B cell (primary cell): Measurements from ENCODE around the gene AQP6. TPM values are rescaled to one million over a fixed set of nuclear protein-coding genes. Genes with fewer than 3 reads are reported as not detected.

ENCODE experiments used
- ATAC-seq: fragments of 200-7000 bp; cut with Tn5 transposase; one replicate; pipeline ENCODE4 v1.10.0; 2021; ENCODE audit warnings: low read depth, mild to moderate bottlenecking, moderate number of reproducible peaks, moderate library complexity
- CTCF ChIA-PET: fragments of 350-600 bp; sonication (Branson Sonifier 250); formaldehyde crosslinking; loops from one replicate; lab custom pipeline; 2021; ENCODE audit warnings: antibody characterized with exemption, inconsistent platforms; lab: Charles Lee
- POLR2A ChIA-PET: fragments of 350-600 bp; sonication (Branson Sonifier 250); formaldehyde crosslinking; loops from one replicate; lab custom pipeline; 2021; ENCODE audit warnings: antibody characterized with exemption; lab: Charles Lee
- DNase-seq: peaks from one replicate; pipeline ENCODE4 v3.0.0; 2013
- H2AFZ ChIP-seq: 2 replicates; pipeline ENCODE4 v1.6.1; 2012; ENCODE audit warnings: mild to moderate bottlenecking, low read depth, low read length; ENCODE audit not compliant: insufficient read depth, poor library complexity, severe bottlenecking
- H3K27ac ChIP-seq, 2 donors: 1 replicate in 1 of 2; 2 replicates in 1 of 2; pipeline ENCODE4 v1.5.1; 2012 to 2013; ENCODE audit warnings: low read length in 2 of 2, mild to moderate bottlenecking in 2 of 2, moderate library complexity in 1 of 2
- H3K27me3 ChIP-seq, 4 experiments: fragments of 200-600 bp in 1 of 4; sonication (generic) in 1 of 4; replicated peaks in 1 of 4; 1 replicate in 2 of 4; 2 replicates in 2 of 4; pipeline versions ENCODE4 v1.6.1 to v1.7.0; 2013 to 2016; ENCODE audit warnings: low read length in 3 of 4, mild to moderate bottlenecking in 2 of 4, mixed read lengths in 1 of 4, moderate library complexity in 1 of 4; ENCODE audit not compliant: insufficient read depth in 4 of 4, control insufficient read depth in 3 of 4; ENCODE audit errors: control extremely low read depth in 1 of 4
- H3K36me3 ChIP-seq, 2 experiments: replicated peaks in 1 of 2; 1 replicate in 1 of 2; 2 replicates in 1 of 2; pipeline versions ENCODE4 v1.6.1 to v1.7.1; 2013; ENCODE audit warnings: low read length in 1 of 2; ENCODE audit not compliant: insufficient read depth in 2 of 2, control insufficient read depth in 1 of 2; ENCODE audit errors: control extremely low read depth in 1 of 2, extremely low read depth in 1 of 2
- H3K4me1 ChIP-seq, 2 donors: fragments of 200-600 bp in 1 of 2; sonication (generic) in 1 of 2; 1 replicate in 1 of 2; 2 replicates in 1 of 2; pipeline versions ENCODE4 v1.5.1 to v1.6.1; 2013 to 2017; ENCODE audit warnings: low read length in 2 of 2; ENCODE audit not compliant: control insufficient read depth in 2 of 2, insufficient read depth in 2 of 2
- H3K4me2 ChIP-seq: replicated peaks from 2 replicates; pipeline ENCODE3; 2012; ENCODE audit warnings: mild to moderate bottlenecking, low read depth, low read length; ENCODE audit not compliant: poor library complexity, severe bottlenecking
- H3K4me3 ChIP-seq, 5 experiments: fragments of 200-600 bp in 1 of 5; sonication (generic) in 1 of 5; 1 replicate in 3 of 5; 2 replicates in 2 of 5; pipeline versions ENCODE4 v1.5.1 to v1.7.0; 2011 to 2016; ENCODE audit warnings: low read length in 4 of 5, mild to moderate bottlenecking in 4 of 5, low read depth in 2 of 5, control low read depth in 1 of 5, moderate library complexity in 1 of 5; ENCODE audit not compliant: insufficient read depth in 1 of 5; ENCODE audit errors: control extremely low read depth in 1 of 5, extremely low read depth in 1 of 5
- H3K79me2 ChIP-seq: fragments of 200-600 bp; sonication (generic); one replicate; pipeline ENCODE4 v1.6.0; 2016; ENCODE audit warnings: low read length; ENCODE audit not compliant: control insufficient read depth, insufficient read depth
- H3K9ac ChIP-seq: fragments of 200-600 bp; sonication (generic); 2 replicates; pipeline ENCODE4 v1.6.1; 2017; ENCODE audit warnings: mild to moderate bottlenecking, low read length, moderate library complexity
- H3K9me3 ChIP-seq, 3 donors: one replicate each; pipeline versions ENCODE4 v1.6.1 to v1.7.1; 2013; ENCODE audit warnings: low read length in 2 of 3; ENCODE audit not compliant: control insufficient read depth in 2 of 3, insufficient read depth in 1 of 3; ENCODE audit errors: control extremely low read depth in 1 of 3
- H4K20me1 ChIP-seq: 2 replicates; pipeline ENCODE4 v1.6.0; 2012; ENCODE audit warnings: mild to moderate bottlenecking, low read length; ENCODE audit not compliant: insufficient read depth, control insufficient read depth, poor library complexity, severe bottlenecking
- H3K27ac Mint-ChIP-seq: one replicate; pipeline ENCODE4 v1.8.0; 2021; ENCODE audit warnings: mixed read lengths
- H3K27me3 Mint-ChIP-seq: one replicate; pipeline ENCODE4 v1.8.0; 2021; ENCODE audit warnings: mixed read lengths
- H3K4me1 Mint-ChIP-seq: one replicate; pipeline ENCODE4 v1.8.0; 2021; ENCODE audit warnings: mixed read lengths
- H3K4me3 Mint-ChIP-seq: one replicate; pipeline ENCODE4 v1.8.0; 2021; ENCODE audit warnings: mixed read lengths
- H3K9me3 Mint-ChIP-seq: one replicate; pipeline ENCODE4 v1.8.0; 2022; ENCODE audit warnings: mixed read lengths; ENCODE audit not compliant: insufficient read depth
- CTCF ChIP-seq: fragments of 200-600 bp; IDR thresholded peaks from one replicate; pipeline ENCODE4 v1.8.0; 2022; ENCODE audit warnings: antibody characterized with exemption, mild to moderate bottlenecking
- EZH2 ChIP-seq: IDR thresholded peaks from 2 replicates; pipeline ENCODE4 v1.6.1; 2012; ENCODE audit warnings: borderline replicate concordance, low read depth, mild to moderate bottlenecking, moderate library complexity, low read length; ENCODE audit not compliant: insufficient read depth, poor library complexity, severe bottlenecking
- WGBS: methylation state at CpG from one replicate; pipeline ENCODE4 v1.1.5; 2013; ENCODE audit warnings: missing lambda C conversion rate; ENCODE audit not compliant: insufficient coverage; 5-methylcytosine and 5-hydroxymethylcytosine counted together
- intact Hi-C: fragments of 100-400 bp; cut with micrococcal nuclease; formaldehyde crosslinking; loops from one replicate; pipeline ENCODE4 v1.10.0; 2022
- polyA plus RNA-seq: library from polyadenylated mRNA; depleted of rRNA; stranded (reverse); fragments of >200 nt; gene quantifications from 2 replicates; pipeline ENCODE4 v1.2.3, GENCODE V29; 2012
- total RNA-seq, 2 donors: library from RNA; stranded (reverse); fragments of 120-200 nt in 1 of 2; gene quantifications; 1 replicate in 1 of 2; 2 replicates in 1 of 2; pipeline versions ENCODE4 v1.2.3 to v1.2.4, GENCODE V29; 2013 to 2022

AQP6 gene
- total and polyA plus RNA-seq, 2 donors (not counting 1 experiment from before 2014, with no cell fraction given), result not detected

- no CpG with 5 or more reads among the region's 1 CpG for WGBS
- Histone ChIP-seq H3K27ac (no peak overlapping the region), H3K9ac (no peak overlapping the region), H2AFZ (no peak overlapping the region), H3K4me3 (no peak overlapping the region), H3K4me1 (peaks cover 3 to 7% of the 10 kb centered on the region in 2 donors), H4K20me1 (no peaks in the 10 kb centered on the region), H3K36me3 (peaks cover 2 to 5% of the 10 kb centered on the region in 2 experiments), H3K79me2 (peaks cover 16% of the 10 kb centered on the region), H3K9me3 (no peaks in the 10 kb centered on the region), H3K4me2 (no peak overlapping the region), H3K27me3 (no peaks in the 10 kb centered on the region)
- H3K4me1 Mint-ChIP-seq, result peaks cover 13% of the 10 kb centered on the region
- ChIA-PET POLR2A (no interaction called here), CTCF (interaction anchor here (0.9 to 1.4 kb wide), 4 partner anchors 14 to 63 kb away, joined by 3 read pairs; no protein-coding TSS in a partner anchor)
- H3K27me3 Mint-ChIP-seq, result no peaks in the 10 kb centered on the region
- DNase-seq (no peak), ATAC-seq (no peak)
- no peaks in the 10 kb centered on the region for H3K9me3 Mint-ChIP-seq
- no peak overlapping the region for H3K27ac Mint-ChIP-seq
- no peak overlapping the region for H3K4me3 Mint-ChIP-seq
- intact Hi-C loops, result no loop called here
- TF ChIP-seq EZH2 (no peak), CTCF (no peak)
These were observed 34.2 kb downstream of the AQP6 start for GRCh38 chr12:50006754-50007442.

- H3K4me3 ChIP-seq, result no peak overlapping the region
- intact Hi-C loops, result no loop called here
- H2AFZ ChIP-seq, result no peak overlapping the region
- H3K9me3 ChIP-seq, result no peaks in the 10 kb centered on the region
- Mint-ChIP-seq H3K4me1 (peaks cover 2% of the 10 kb centered on the region), H3K4me3 (no peak overlapping the region), H3K27ac (no peak overlapping the region), H3K27me3 (no peaks in the 10 kb centered on the region), H3K9me3 (no peaks in the 10 kb centered on the region)
- TF ChIP-seq CTCF, result no peak
- TF ChIP-seq EZH2, result no peak
- peaks cover 0 to 2% of the 10 kb centered on the region in 2 experiments for H3K36me3 ChIP-seq
- H3K4me1 ChIP-seq, result no peaks in the 10 kb centered on the region
- WGBS, result 59% methylated on average over 2 of the region's 2 CpGs
- no peak overlapping the region for H3K9ac ChIP-seq
- H3K4me2 ChIP-seq, result no peak overlapping the region
- no peak overlapping the region for H3K27ac ChIP-seq
- H4K20me1 ChIP-seq, result no peaks in the 10 kb centered on the region
- no peak for ATAC-seq
- H3K27me3 ChIP-seq, result no peaks in the 10 kb centered on the region
- peaks cover 43% of the 10 kb centered on the region for H3K79me2 ChIP-seq
- ChIA-PET POLR2A (no interaction called here), CTCF (interaction anchor here (0.5 to 2.0 kb wide), 2 partner anchors 47 to 165 kb away, joined by 4 to 10 read pairs; no protein-coding TSS in a partner anchor)
- no peak for DNase-seq
These were observed 40.8 kb downstream of the AQP6 start for GRCh38 chr12:50013361-50014147.
